ENCODE results near the gene GDA. TPM values are rescaled to one million over a fixed set of nuclear protein-coding genes. Genes with fewer than 3 reads are reported as not detected.

The GDA gene
- total RNA-seq, 2 donors from 2014 or later: 2.5 to 6.9 TPM

DNA sequence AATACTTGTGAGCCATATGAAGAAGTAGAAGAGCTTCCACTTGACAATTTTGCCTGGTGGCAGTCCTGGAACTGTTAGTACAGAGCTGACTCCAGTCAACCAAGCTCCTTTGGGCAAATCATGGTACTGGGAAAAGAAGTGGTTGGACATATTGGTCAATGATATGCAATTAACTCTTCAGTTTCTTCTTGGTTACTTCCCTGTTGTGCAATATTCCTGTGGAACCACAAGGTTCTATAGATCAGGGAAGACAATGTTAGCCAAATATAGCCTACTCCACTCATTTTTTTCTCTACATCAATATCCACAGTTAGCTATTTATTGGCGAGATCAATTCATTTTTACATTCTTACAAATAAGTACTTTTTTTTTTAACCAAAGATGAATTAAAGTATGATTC lies 14.4 kb upstream of the GDA start:
- Histone ChIP-seq H3K27me3 (ENCODE audit: control insufficient read depth, insufficient read depth, low read length, poor library complexity, severe bottlenecking) (no peaks in the 10 kb centered on the region), H3K27ac (ENCODE audit: low read depth, low read length) (no peak overlapping the region), H3K36me3 (ENCODE audit: control insufficient read depth, insufficient read depth, low read length) (no peaks in the 10 kb centered on the region), H3K4me3 (ENCODE audit: low read length) (no peak overlapping the region), H3K9me3 (ENCODE audit: control insufficient read depth, low read length) (peaks cover 5% of the 10 kb centered on the region), H3K9ac (ENCODE audit: extremely low read depth, low read length, poor library complexity, severe bottlenecking) (no peak overlapping the region), H3K4me1 (ENCODE audit: control insufficient read depth, insufficient read depth, low read length) (no peaks in the 10 kb centered on the region)
- H3K36me3 Mint-ChIP-seq (ENCODE audit: low read depth): peaks cover 5% of the 10 kb centered on the region
- no peak overlapping the region for H3K27ac Mint-ChIP-seq
- no peak for DNase-seq
- H3K9me3 Mint-ChIP-seq: peaks cover 10% of the 10 kb centered on the region
- no peak overlapping the region for H3K4me3 Mint-ChIP-seq
- TF ChIP-seq, protein P1, sequence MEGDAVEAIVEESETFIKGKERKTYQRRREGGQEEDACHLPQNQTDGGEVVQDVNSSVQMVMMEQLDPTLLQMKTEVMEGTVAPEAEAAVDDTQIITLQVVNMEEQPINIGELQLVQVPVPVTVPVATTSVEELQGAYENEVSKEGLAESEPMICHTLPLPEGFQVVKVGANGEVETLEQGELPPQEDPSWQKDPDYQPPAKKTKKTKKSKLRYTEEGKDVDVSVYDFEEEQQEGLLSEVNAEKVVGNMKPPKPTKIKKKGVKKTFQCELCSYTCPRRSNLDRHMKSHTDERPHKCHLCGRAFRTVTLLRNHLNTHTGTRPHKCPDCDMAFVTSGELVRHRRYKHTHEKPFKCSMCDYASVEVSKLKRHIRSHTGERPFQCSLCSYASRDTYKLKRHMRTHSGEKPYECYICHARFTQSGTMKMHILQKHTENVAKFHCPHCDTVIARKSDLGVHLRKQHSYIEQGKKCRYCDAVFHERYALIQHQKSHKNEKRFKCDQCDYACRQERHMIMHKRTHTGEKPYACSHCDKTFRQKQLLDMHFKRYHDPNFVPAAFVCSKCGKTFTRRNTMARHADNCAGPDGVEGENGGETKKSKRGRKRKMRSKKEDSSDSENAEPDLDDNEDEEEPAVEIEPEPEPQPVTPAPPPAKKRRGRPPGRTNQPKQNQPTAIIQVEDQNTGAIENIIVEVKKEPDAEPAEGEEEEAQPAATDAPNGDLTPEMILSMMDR (conservative IDR thresholded peaks at IDR 0.05): no peak
- H3K4me1 Mint-ChIP-seq: peaks cover under 1% of the 10 kb centered on the region
- WGBS, 2 experiments (ENCODE audit: insufficient coverage in 1 of 2, insufficient read length in 1 of 2): 100% methylated on average over 1 of the region's 1 CpG; no CpG with 5 or more reads in 1 of the 2 experiments
- no peaks in the 10 kb centered on the region for H3K27me3 Mint-ChIP-seq (ENCODE audit: insufficient read depth)

DNA sequence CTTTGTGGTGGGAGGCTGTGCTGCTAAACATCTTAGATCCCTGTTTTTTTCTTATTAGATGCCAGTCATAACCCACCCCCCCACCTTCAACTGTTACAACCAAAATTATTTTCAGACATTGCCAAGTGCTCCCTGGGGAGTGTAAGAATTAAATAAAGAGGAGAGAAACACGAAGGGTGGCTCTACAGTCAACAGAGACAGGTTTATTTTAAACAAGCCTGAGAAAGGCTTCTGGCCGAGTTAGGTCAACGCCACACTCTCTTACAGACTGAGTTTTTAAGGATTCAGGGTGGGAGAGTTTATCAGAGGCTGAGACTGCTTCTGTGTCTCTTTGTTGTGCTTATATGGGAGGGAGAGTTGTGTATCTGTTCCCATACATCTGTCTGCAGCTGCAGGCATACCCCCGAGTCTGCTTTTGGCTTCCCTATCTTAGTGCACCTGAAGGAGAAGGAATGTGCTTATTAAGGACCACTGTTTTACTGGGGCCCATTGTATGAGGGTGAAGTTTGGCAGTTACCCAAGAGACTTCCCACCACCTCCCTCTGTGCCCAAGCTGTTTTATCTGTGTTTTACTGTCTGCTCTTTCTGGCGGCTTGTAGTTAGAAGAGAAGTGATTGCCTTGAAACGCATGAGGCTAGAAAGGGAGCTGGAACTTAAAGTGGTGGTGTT lies 11.4 kb upstream of the GDA start:
- Mint-ChIP-seq H3K27ac (no peak overlapping the region), H3K4me1 (no peaks in the 10 kb centered on the region), H3K9me3 (peaks cover 10% of the 10 kb centered on the region), H3K27me3 (ENCODE audit: insufficient read depth) (no peaks in the 10 kb centered on the region), H3K36me3 (ENCODE audit: low read depth) (peaks cover 5% of the 10 kb centered on the region), H3K4me3 (no peak overlapping the region)
- WGBS, 2 experiments (ENCODE audit: insufficient coverage in 1 of 2, insufficient read length in 1 of 2): 79 to 88% methylated on average over 2 to 6 of the region's 6 CpGs
- Histone ChIP-seq H3K27ac (ENCODE audit: low read depth, low read length) (no peak overlapping the region), H3K9ac (ENCODE audit: extremely low read depth, low read length, poor library complexity, severe bottlenecking) (no peak overlapping the region), H3K4me3 (ENCODE audit: low read length) (no peak overlapping the region), H3K27me3 (ENCODE audit: control insufficient read depth, insufficient read depth, low read length, poor library complexity, severe bottlenecking) (no peaks in the 10 kb centered on the region), H3K9me3 (ENCODE audit: control insufficient read depth, low read length) (peaks cover 5% of the 10 kb centered on the region), H3K36me3 (ENCODE audit: control insufficient read depth, insufficient read depth, low read length) (no peaks in the 10 kb centered on the region), H3K4me1 (ENCODE audit: control insufficient read depth, insufficient read depth, low read length) (no peaks in the 10 kb centered on the region)
- DNase-seq: no peak
- TF ChIP-seq, protein P1 (conservative IDR thresholded peaks at IDR 0.05): no peak

DNA sequence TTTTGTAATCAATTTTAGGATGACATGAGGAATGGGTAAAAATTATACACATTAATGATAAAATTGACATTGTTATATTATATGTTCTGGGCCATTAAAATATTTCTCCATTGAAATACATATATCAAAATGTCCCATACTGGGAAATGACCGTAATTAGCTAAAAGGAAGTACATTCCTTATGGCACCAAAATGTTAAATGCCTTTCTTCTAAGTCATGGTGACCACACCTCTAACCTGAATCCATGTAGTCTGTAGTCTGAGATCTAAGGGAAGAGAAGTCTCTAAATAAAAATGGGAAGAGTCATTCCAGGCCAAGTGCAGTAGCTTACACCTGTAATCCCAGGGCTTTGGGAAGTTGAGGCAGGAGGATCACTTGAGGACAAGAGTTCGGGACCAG lies 10.0 kb upstream of the GDA start:
- no peak overlapping the region for H3K4me3 ChIP-seq (ENCODE audit: low read length)
- H3K9me3 Mint-ChIP-seq: peaks cover 10% of the 10 kb centered on the region
- no peaks in the 10 kb centered on the region for H3K4me1 ChIP-seq (ENCODE audit: control insufficient read depth, insufficient read depth, low read length)
- no peak overlapping the region for H3K9ac ChIP-seq (ENCODE audit: extremely low read depth, low read length, poor library complexity, severe bottlenecking)
- TF ChIP-seq, protein P1 (conservative IDR thresholded peaks at IDR 0.05): no peak
- peaks cover 5% of the 10 kb centered on the region for H3K36me3 Mint-ChIP-seq (ENCODE audit: low read depth)
- no peaks in the 10 kb centered on the region for H3K4me1 Mint-ChIP-seq
- no peak overlapping the region for H3K4me3 Mint-ChIP-seq
- no peak for DNase-seq
- no peak overlapping the region for H3K27ac Mint-ChIP-seq
- no peaks in the 10 kb centered on the region for H3K27me3 Mint-ChIP-seq (ENCODE audit: insufficient read depth)
- WGBS, 2 experiments (ENCODE audit: insufficient coverage in 1 of 2, insufficient read length in 1 of 2): 83 to 100% methylated on average over 1 to 2 of the region's 2 CpGs
- H3K9me3 ChIP-seq (ENCODE audit: control insufficient read depth, low read length): peaks cover 5% of the 10 kb centered on the region
- no peak overlapping the region for H3K27ac ChIP-seq (ENCODE audit: low read depth, low read length)
- no peaks in the 10 kb centered on the region for H3K27me3 ChIP-seq (ENCODE audit: control insufficient read depth, insufficient read depth, low read length, poor library complexity, severe bottlenecking)
- H3K36me3 ChIP-seq (ENCODE audit: control insufficient read depth, insufficient read depth, low read length): no peaks in the 10 kb centered on the region

Data from endodermal cell (in vitro differentiated cells).